ENCODE measurements around the gene DEDD.

DEDD gene

GRCh38 chr1:161096530-161096929, 35.9 kb downstream of the DEDD start:
- Histone ChIP-seq H3K27me3 (ENCODE audit: control insufficient read depth in 2 of 2, insufficient read depth in 2 of 2, low read length in 2 of 2) (no peaks in the 10 kb centered on the region), H3K36me3 (ENCODE audit: control insufficient read depth in 2 of 2, insufficient read depth in 2 of 2, low read length in 2 of 2) (peaks cover 4 to 10% of the 10 kb centered on the region in 2 donors), H3K27ac (ENCODE audit: low read depth in 2 of 2, low read length in 2 of 2) (no peak overlapping the region), H3K4me1 (ENCODE audit: control insufficient read depth in 2 of 2, insufficient read depth in 2 of 2, low read length in 2 of 2) (peaks cover 13 to 17% of the 10 kb centered on the region in 2 donors), H3K9me3 (ENCODE audit: control insufficient read depth in 2 of 2, low read length in 2 of 2) (no peaks in the 10 kb centered on the region), H3K4me3 (ENCODE audit: low read length in 2 of 2) (no peak overlapping the region), H3K9ac (ENCODE audit: low read depth in 1 of 2, low read length in 2 of 2) (no peak overlapping the region)

GRCh38 chr1:161096015-161096414, 36.5 kb downstream of the DEDD start:
- H3K4me1 ChIP-seq (ENCODE audit: control insufficient read depth in 2 of 2, insufficient read depth in 2 of 2, low read length in 2 of 2) = peaks cover 13 to 17% of the 10 kb centered on the region in 2 donors
- no peaks in the 10 kb centered on the region for H3K27me3 ChIP-seq (ENCODE audit: control insufficient read depth in 2 of 2, insufficient read depth in 2 of 2, low read length in 2 of 2)
- no peak overlapping the region for H3K4me3 ChIP-seq (ENCODE audit: low read length in 2 of 2)
- H3K9me3 ChIP-seq (ENCODE audit: control insufficient read depth in 2 of 2, low read length in 2 of 2) = no peaks in the 10 kb centered on the region
- peaks cover 3 to 6% of the 10 kb centered on the region in 2 donors for H3K36me3 ChIP-seq (ENCODE audit: control insufficient read depth in 2 of 2, insufficient read depth in 2 of 2, low read length in 2 of 2)
- H3K9ac ChIP-seq (ENCODE audit: low read depth in 1 of 2, low read length in 2 of 2) = no peak overlapping the region
- H3K27ac ChIP-seq (ENCODE audit: low read depth in 2 of 2, low read length in 2 of 2) = no peak overlapping the region

- H3K27ac ChIP-seq (ENCODE audit: low read depth in 2 of 2, low read length in 2 of 2) = no peak overlapping the region
- H3K27me3 ChIP-seq (ENCODE audit: control insufficient read depth in 2 of 2, insufficient read depth in 2 of 2, low read length in 2 of 2) = no peaks in the 10 kb centered on the region
- no peak overlapping the region for H3K4me3 ChIP-seq (ENCODE audit: low read length in 2 of 2)
- H3K4me1 ChIP-seq (ENCODE audit: control insufficient read depth in 2 of 2, insufficient read depth in 2 of 2, low read length in 2 of 2) = peaks cover 13 to 17% of the 10 kb centered on the region in 2 donors
- no peak overlapping the region for H3K9ac ChIP-seq (ENCODE audit: low read depth in 1 of 2, low read length in 2 of 2)
- peaks cover 0 to 3% of the 10 kb centered on the region in 2 donors for H3K36me3 ChIP-seq (ENCODE audit: control insufficient read depth in 2 of 2, insufficient read depth in 2 of 2, low read length in 2 of 2)
- H3K9me3 ChIP-seq (ENCODE audit: control insufficient read depth in 2 of 2, low read length in 2 of 2) = no peaks in the 10 kb centered on the region
Observed at GRCh38 chr1:161095230-161095629, 37.2 kb downstream of the DEDD start.

GRCh38 chr1:161094481-161094880, 38.0 kb downstream of the DEDD start:
- H3K36me3 ChIP-seq (ENCODE audit: control insufficient read depth in 2 of 2, insufficient read depth in 2 of 2, low read length in 2 of 2) = no peaks in the 10 kb centered on the region
- H3K4me1 ChIP-seq (ENCODE audit: control insufficient read depth in 2 of 2, insufficient read depth in 2 of 2, low read length in 2 of 2) = peaks cover 13 to 20% of the 10 kb centered on the region in 2 donors
- no peak overlapping the region for H3K9ac ChIP-seq (ENCODE audit: low read depth in 1 of 2, low read length in 2 of 2)
- no peak overlapping the region for H3K27ac ChIP-seq (ENCODE audit: low read depth in 2 of 2, low read length in 2 of 2)
- H3K4me3 ChIP-seq (ENCODE audit: low read length in 2 of 2) = no peak overlapping the region
- H3K9me3 ChIP-seq (ENCODE audit: control insufficient read depth in 2 of 2, low read length in 2 of 2) = no peaks in the 10 kb centered on the region
- H3K27me3 ChIP-seq (ENCODE audit: control insufficient read depth in 2 of 2, insufficient read depth in 2 of 2, low read length in 2 of 2) = no peaks in the 10 kb centered on the region

GRCh38 chr1:161092621-161093028, 39.8 kb downstream of the DEDD start:
- Histone ChIP-seq H3K9ac (ENCODE audit: low read depth in 1 of 2, low read length in 2 of 2) (no peak overlapping the region), H3K4me1 (ENCODE audit: control insufficient read depth in 2 of 2, insufficient read depth in 2 of 2, low read length in 2 of 2) (peaks cover 7 to 20% of the 10 kb centered on the region in 2 donors), H3K27me3 (ENCODE audit: control insufficient read depth in 2 of 2, insufficient read depth in 2 of 2, low read length in 2 of 2) (no peaks in the 10 kb centered on the region), H3K36me3 (ENCODE audit: control insufficient read depth in 2 of 2, insufficient read depth in 2 of 2, low read length in 2 of 2) (no peaks in the 10 kb centered on the region), H3K9me3 (ENCODE audit: control insufficient read depth in 2 of 2, low read length in 2 of 2) (no peaks in the 10 kb centered on the region), H3K27ac (ENCODE audit: low read depth in 2 of 2, low read length in 2 of 2) (no peak overlapping the region), H3K4me3 (ENCODE audit: low read length in 2 of 2) (no peak overlapping the region)

GRCh38 chr1:161091796-161092507, 40.5 kb downstream of the DEDD start:
- Histone ChIP-seq H3K9ac (ENCODE audit: low read depth in 1 of 2, low read length in 2 of 2) (no peak overlapping the region), H3K9me3 (ENCODE audit: control insufficient read depth in 2 of 2, low read length in 2 of 2) (no peaks in the 10 kb centered on the region), H3K27ac (ENCODE audit: low read depth in 2 of 2, low read length in 2 of 2) (no peak overlapping the region), H3K4me1 (ENCODE audit: control insufficient read depth in 2 of 2, insufficient read depth in 2 of 2, low read length in 2 of 2) (peaks cover under 1 to 19% of the 10 kb centered on the region in 2 donors), H3K27me3 (ENCODE audit: control insufficient read depth in 2 of 2, insufficient read depth in 2 of 2, low read length in 2 of 2) (no peaks in the 10 kb centered on the region), H3K4me3 (ENCODE audit: low read length in 2 of 2) (no peak overlapping the region), H3K36me3 (ENCODE audit: control insufficient read depth in 2 of 2, insufficient read depth in 2 of 2, low read length in 2 of 2) (no peaks in the 10 kb centered on the region)

- Histone ChIP-seq H3K27ac (ENCODE audit: low read depth in 2 of 2, low read length in 2 of 2) (no peak overlapping the region), H3K4me3 (ENCODE audit: low read length in 2 of 2) (no peak overlapping the region), H3K9me3 (ENCODE audit: control insufficient read depth in 2 of 2, low read length in 2 of 2) (no peaks in the 10 kb centered on the region), H3K36me3 (ENCODE audit: control insufficient read depth in 2 of 2, insufficient read depth in 2 of 2, low read length in 2 of 2) (no peaks in the 10 kb centered on the region), H3K4me1 (ENCODE audit: control insufficient read depth in 2 of 2, insufficient read depth in 2 of 2, low read length in 2 of 2) (peaks cover 7 to 28% of the 10 kb centered on the region in 2 donors), H3K27me3 (ENCODE audit: control insufficient read depth in 2 of 2, insufficient read depth in 2 of 2, low read length in 2 of 2) (no peaks in the 10 kb centered on the region), H3K9ac (ENCODE audit: low read depth in 1 of 2, low read length in 2 of 2) (no peak overlapping the region)
Observed at GRCh38 chr1:161091093-161091492, 41.4 kb downstream of the DEDD start.

- Histone ChIP-seq H3K36me3 (ENCODE audit: control insufficient read depth in 2 of 2, insufficient read depth in 2 of 2, low read length in 2 of 2) (no peaks in the 10 kb centered on the region), H3K9me3 (ENCODE audit: control insufficient read depth in 2 of 2, low read length in 2 of 2) (no peaks in the 10 kb centered on the region), H3K27me3 (ENCODE audit: control insufficient read depth in 2 of 2, insufficient read depth in 2 of 2, low read length in 2 of 2) (no peaks in the 10 kb centered on the region), H3K4me1 (ENCODE audit: control insufficient read depth in 2 of 2, insufficient read depth in 2 of 2, low read length in 2 of 2) (peaks cover 7 to 32% of the 10 kb centered on the region in 2 donors), H3K4me3 (ENCODE audit: low read length in 2 of 2) (no peak overlapping the region), H3K9ac (ENCODE audit: low read depth in 1 of 2, low read length in 2 of 2) (no peak overlapping the region), H3K27ac (ENCODE audit: low read depth in 2 of 2, low read length in 2 of 2) (no peak overlapping the region)
Observed at GRCh38 chr1:161090617-161091016, 41.9 kb downstream of the DEDD start.

- peaks cover 7 to 32% of the 10 kb centered on the region in 2 donors for H3K4me1 ChIP-seq (ENCODE audit: control insufficient read depth in 2 of 2, insufficient read depth in 2 of 2, low read length in 2 of 2)
- no peaks in the 10 kb centered on the region for H3K27me3 ChIP-seq (ENCODE audit: control insufficient read depth in 2 of 2, insufficient read depth in 2 of 2, low read length in 2 of 2)
- no peak overlapping the region for H3K4me3 ChIP-seq (ENCODE audit: low read length in 2 of 2)
- H3K36me3 ChIP-seq (ENCODE audit: control insufficient read depth in 2 of 2, insufficient read depth in 2 of 2, low read length in 2 of 2) = no peaks in the 10 kb centered on the region
- H3K9ac ChIP-seq (ENCODE audit: low read depth in 1 of 2, low read length in 2 of 2) = peak overlapping the region in 1 of 2 donors; percentile 39
- H3K9me3 ChIP-seq (ENCODE audit: control insufficient read depth in 2 of 2, low read length in 2 of 2) = no peaks in the 10 kb centered on the region
- H3K27ac ChIP-seq (ENCODE audit: low read depth in 2 of 2, low read length in 2 of 2) = no peak overlapping the region
Observed at GRCh38 chr1:161089938-161090337, 42.5 kb downstream of the DEDD start.

GRCh38 chr1:161089251-161089924, 43.1 kb downstream of the DEDD start, which contains the start of gene NECTIN4:
Gene NECTIN4, minus strand, starts transcription at chr1:161089558. Its CDS starts 262 bp downstream, at chr1:161089296.
- Histone ChIP-seq H3K27me3 (ENCODE audit: control insufficient read depth in 2 of 2, insufficient read depth in 2 of 2, low read length in 2 of 2) (no peaks in the 10 kb centered on the region), H3K4me3 (ENCODE audit: low read length in 2 of 2) (peak within 1 kb of the TSS; percentile 54 to 57), H3K27ac (ENCODE audit: low read depth in 2 of 2, low read length in 2 of 2) (peak within 1 kb of the TSS; percentile 30 to 38), H3K36me3 (ENCODE audit: control insufficient read depth in 2 of 2, insufficient read depth in 2 of 2, low read length in 2 of 2) (no peaks in the 10 kb centered on the region), H3K4me1 (ENCODE audit: control insufficient read depth in 2 of 2, insufficient read depth in 2 of 2, low read length in 2 of 2) (peaks cover 7 to 34% of the 10 kb centered on the region in 2 donors), H3K9me3 (ENCODE audit: control insufficient read depth in 2 of 2, low read length in 2 of 2) (no peaks in the 10 kb centered on the region), H3K9ac (ENCODE audit: low read depth in 1 of 2, low read length in 2 of 2) (peak within 1 kb of the TSS; percentile 61 to 65)

Measured in mucosa of rectum (tissue), 2 donors.